ENCODE data around the gene FOXO6. TPM values are rescaled to one million over a fixed set of nuclear protein-coding genes. Genes with fewer than 3 reads are reported as not detected.

FOXO6 gene
- total RNA-seq, 1 experiment from 2014 or later = 0.45 TPM

- DNase-seq (ENCODE audit: low spot score) = peak; percentile 71
Observed at GRCh38 chr1:41382480-41383090, 21.4 kb downstream of the FOXO6 start.

- no peak for DNase-seq (ENCODE audit: low spot score)
Observed at GRCh38 chr1:41383094-41383852, 22.0 kb downstream of the FOXO6 start.

GRCh38 chr1:41384579-41384978 lies 23.3 kb downstream of the FOXO6 start:
- no peak for DNase-seq (ENCODE audit: low spot score)

DNA sequence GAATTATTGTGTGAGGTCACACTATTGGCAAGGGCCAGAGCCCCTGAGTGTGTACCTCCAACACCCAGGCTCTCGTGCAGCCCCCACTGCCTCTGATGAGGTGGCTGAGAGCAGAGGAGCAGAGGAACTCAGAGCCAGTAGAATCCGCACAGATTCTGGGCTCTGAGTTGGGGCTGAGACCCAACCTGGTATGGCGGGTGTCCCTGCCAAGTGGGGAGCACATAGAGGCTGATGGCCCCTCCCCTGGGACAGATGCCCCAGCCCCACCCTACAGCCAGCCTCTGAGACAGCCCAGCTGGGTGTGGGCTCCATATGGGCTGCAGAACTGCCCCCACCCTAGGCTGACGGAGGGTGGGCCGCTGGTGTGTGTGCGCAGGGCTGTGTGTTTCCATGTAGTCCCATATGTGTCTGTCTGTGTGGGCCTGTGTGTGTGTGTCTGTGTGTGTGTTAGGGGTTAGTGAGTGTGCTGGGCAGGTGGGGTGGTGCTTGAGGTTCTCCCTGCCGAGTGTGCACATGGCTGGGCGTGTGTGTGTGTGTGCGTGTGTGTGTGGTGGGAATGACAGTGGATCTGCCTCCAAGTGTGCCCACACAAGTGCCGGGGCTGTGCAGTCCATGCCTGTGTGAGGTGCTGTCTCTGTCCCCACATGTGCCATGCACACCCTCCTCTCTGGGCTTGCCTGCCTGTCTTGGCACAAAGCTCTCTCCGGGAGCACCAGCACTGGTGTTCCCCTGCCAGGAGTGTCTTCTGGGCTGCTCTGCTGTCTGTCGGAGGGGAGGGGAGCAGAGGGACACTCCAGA lies 24.4 kb downstream of the FOXO6 start:
- no peak for DNase-seq (ENCODE audit: low spot score)

GRCh38 chr1:41386196-41386663 lies 25.0 kb downstream of the FOXO6 start:
- no peak for DNase-seq (ENCODE audit: low spot score)

DNA sequence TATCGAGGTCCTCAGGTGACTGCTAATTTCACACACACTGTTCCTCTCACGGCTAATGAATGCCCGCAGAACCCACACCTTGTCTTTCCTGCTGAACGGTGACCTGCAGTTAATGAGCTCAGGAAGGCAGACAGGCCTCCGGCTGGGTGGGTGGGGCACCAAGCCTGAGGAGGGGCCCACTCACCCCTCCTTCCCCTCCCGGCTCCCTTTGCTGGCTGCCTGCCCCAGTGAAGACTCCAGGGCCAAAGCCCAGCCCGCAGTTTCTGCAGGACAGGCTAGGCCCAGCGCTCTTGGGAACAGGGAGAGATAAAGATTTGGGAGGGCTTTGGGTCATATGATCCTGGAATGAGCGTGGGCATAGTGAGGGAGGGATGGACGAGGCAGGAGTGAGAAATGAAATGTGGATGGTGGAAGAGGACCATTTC lies 26.4 kb downstream of the FOXO6 start:
- DNase-seq (ENCODE audit: low spot score) = peak; percentile 83

DNA sequence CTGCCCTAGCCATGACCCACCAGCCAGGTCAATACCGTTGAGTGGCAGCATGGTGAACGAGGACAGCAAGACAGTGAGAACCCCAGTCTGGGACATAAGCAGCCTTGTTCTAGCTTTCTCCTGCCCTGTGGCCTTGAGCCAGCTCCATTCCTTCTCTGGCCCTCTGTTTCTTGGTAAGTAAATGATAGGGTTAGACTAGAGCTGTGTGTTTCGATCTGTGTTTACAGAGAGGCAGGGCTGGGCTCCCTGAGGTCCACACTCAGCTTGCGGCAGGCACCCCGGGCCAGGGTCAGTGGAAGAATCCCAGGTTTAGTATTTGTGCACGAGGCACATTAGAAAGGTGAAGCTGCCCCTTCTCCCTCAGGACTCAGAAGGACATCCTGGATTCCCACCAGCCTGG lies 27.3 kb downstream of the FOXO6 start:
- no peak for DNase-seq (ENCODE audit: low spot score)

DNA sequence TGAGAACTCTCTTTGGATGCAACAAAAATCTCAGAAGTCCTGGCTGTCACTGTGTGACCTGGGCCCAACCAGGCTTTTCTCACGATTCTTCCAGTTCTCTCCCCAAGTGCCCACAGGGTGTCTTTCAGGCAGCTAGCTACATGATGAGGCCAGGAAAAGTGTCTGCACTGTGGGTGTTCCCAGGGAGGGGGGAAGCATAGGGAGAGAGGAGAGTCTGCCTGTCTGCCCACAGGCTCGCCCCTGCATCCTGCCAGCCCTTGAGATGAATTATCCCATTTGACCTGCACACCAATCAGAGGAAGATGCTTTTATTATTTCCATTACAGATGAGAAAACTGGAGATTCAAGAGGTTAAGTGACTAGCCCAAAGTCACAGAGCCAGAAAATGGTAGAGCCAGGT lies 27.8 kb downstream of the FOXO6 start:
- no peak for DNase-seq (ENCODE audit: low spot score)

DNA sequence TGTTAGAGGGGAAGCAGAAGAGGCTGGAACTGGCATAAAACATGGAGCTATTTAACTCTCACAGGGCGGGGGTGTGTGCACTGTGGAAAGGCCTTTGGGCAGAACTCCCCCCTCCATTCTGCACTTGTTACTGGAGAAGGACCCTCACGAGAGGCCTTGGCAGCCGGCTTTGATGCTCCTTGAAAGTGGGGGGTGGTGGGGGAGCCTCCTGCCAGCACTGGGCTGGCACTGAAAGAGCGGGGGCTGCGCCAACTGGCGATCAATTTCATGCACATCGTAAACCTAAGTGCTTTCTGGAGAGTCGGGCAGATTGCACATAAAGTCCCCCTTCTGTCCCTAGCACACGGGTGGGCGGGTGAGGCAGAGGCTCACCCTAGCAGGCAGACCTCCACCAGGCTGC lies 28.9 kb downstream of the FOXO6 start:
- no peak for DNase-seq (ENCODE audit: low spot score)

DNA sequence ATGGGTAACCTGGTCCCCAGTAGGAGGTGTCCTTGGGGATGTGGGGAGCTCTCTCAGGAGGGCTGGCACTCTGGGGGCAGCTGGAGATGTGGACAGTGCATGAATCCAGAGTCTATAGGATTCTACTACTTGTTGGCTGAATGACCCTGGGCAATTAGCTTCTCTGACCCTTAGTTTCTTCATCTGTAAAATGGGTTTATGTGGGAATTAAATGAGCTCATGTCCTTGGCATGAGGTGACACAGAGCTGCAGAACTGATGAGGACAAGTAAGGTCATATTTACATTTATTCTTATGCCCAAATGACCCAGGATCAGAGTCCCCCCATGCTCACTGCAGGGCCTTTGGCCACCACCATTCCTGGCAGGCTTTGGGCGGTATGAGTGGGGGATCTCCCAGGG lies 29.3 kb downstream of the FOXO6 start:
- DNase-seq (ENCODE audit: low spot score) = no peak

DNA sequence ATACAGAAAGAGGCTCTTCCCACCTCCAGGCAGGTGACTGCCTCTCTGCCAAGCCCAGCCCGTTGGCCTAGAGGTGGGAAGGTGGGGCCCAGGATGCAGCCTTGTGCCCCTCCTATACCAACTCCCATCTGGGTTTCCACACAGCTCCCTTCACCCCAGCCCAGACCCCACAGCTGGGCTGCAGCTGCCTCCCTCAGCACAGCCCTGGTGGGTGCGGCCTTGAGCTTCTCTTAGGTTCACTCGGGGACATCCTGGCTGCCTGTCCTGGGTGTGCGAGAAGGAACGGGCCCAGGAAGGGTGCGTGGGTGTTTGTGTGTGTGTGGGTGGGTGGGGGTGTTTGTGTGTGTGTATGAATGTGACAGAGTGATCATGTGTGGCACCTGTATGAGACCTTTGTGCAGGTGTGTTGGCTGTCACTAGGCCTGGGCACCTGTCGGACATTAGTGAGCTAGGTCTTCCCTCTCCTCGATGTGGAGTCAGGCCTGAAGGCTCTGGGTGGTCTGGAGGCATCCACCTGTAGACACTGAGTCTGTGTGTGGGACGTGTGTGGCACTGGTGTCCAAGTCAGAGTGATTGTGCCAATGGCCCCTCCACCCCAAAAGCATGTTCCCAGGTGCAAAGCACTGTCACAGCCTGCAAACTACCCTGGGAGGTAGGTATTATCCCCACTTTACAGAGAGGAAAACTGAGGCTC lies 30.7 kb downstream of the FOXO6 start:
- DNase-seq (ENCODE audit: low spot score) = no peak

GRCh38 chr1:41392528-41392924 lies 31.3 kb downstream of the FOXO6 start:
- no peak for DNase-seq (ENCODE audit: low spot score)

DNA sequence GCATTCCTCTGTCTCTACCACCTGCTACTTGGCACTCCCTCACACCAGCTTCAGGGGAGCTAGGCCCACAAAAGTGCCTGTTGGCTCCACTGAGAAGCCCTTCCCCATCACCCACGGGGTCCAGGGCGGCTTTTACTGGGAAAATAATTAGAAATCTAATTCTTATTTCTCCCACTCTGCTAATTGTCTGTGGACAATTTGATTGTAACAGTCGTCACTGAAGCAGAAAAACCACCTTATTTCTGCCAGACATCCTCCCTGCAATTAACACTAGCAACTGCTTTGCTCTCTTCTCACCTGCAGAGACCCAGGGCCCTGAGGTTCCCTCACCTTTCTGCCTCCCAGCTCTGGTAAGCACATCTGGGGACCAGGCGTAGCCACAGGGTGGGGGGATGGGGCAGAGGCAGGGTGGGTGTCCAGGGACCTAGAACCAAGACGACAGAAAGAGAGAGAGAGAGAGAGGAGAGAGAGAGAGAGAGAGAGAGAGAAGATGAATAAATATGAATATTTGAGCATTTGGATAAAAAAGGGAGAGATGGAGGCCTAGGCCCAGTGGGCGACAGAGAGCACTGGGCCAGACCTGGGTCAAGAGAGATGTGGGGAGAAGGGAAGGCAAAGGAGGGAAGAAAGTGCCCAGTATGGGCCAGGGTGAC lies 32.6 kb downstream of the FOXO6 start:
- no peak for DNase-seq (ENCODE audit: low spot score)

DNA sequence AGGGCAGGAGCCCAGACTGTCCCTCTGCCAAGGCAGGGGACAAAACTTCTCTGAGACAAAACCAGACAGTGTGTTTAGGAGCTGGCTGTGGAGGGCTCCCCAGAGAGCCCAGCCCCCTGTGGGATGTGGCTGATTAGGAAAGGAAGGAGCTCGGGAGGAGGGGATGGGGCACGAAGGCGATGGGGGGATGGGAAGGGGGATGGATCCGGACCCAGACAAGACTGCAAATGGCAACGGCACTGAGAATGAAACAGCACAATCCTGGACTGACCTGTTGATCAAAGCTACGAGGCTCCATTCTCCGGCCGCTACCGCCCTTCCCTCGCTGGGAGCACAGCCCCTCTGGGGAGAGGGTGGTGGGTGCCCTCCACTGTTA lies 33.1 kb downstream of the FOXO6 start:
- DNase-seq (ENCODE audit: low spot score) = no peak

DNA sequence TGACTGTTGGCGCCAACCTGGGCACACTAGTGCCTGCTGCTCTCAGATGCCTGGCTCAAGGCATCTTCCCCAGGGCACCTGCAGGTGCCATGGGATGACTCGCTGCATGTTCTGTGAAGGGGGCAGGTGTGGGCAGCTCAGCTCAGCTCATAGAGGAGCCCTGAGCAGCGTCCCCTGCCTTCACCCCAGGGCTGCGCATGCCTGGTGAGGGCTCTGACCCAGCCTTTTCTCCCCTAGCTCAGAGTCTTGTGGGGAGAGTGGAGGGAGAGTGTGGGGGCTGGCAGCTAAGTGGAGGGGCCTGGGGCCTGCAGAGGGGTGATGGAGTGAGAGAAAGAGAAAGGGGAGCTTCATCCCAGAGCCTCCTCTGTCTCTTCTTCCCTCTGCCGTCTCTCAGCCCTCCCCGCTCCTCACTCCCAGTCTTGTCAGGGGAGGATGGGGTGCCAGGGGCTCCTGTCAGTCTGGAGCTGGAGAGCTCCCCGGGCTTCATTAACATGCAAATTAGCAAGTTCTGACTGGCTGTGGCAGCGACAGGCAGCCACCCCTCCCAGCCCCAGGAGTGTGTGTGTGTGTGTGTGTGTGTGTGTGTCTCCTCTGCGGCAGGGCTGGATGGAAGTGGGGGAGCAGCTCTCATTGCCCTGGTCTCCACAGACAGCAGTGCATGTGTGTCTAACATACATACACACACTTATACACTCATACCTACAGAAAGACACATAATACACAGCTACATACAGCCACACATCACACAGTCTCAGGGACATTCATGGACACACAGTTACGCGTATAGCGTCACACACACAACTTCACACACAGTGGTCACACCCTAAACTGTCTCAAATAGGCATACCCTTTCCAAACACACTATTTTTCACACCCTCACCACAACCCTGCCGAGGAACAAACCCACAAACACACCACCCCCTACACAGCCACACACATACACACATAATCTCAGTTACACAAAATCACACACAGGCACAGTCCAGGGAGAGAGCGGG lies 34.0 kb downstream of the FOXO6 start:
- no peak for DNase-seq (ENCODE audit: low spot score)

GRCh38 chr1:41396084-41396483 lies 34.9 kb downstream of the FOXO6 start:
- DNase-seq (ENCODE audit: low spot score) = no peak

DNA sequence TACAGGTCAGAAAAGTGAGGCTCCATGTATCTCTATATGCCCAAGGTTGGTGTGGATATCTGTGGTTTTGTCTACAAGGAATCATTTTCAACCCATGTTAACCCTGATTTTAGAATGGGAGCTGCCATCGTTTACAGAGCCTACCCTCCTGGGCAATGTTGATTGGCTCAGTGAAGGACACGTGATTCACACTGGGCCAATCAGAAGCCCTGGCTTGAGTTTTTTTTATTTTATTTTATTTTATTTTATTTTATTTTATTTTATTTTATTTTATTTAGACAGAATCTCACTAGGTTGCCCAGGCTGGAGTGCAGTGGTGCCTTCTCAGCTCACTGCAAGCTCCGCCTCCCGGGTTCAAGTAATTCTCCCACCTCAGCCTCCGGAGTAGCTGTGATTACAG lies 35.8 kb downstream of the FOXO6 start:
- DNase-seq (ENCODE audit: low spot score) = no peak

DNA sequence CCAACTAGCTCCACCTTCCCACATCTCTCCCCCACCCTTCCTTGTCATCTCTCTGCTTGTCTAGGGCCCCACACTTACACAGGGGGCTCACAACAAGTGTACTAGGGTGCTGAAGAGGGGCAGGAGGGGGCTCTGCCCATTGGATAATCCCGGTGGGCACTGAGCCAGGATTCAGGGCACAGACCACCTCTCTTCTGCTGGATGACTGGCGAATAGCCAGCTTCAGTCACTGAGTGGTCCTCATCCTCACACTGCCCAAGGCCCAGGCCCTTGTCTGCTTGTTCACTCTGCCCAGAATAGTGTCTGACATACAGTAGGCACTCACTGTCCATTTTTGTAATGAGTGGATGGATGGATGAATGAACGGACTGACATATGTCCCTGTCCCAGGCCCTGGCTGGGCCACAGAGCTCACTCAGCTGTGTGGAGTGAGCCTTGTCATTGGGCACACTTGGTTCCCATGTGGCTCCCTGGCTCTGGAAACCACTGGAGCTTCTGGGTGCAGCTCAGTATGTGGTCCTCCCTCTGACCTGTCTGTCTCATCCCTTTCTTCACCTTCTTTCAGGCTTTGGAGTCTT lies 36.6 kb downstream of the FOXO6 start:
- DNase-seq (ENCODE audit: low spot score) = no peak

- DNase-seq (ENCODE audit: low spot score) = no peak
Observed at GRCh38 chr1:41399145-41399795, 38.0 kb downstream of the FOXO6 start.
